DND-41 (cell line): ENCODE results near the gene GPC1.

ENCODE experiments used
- ATAC-seq: fragments of 200-7000 bp; cut with Tn5 transposase; 3 replicates; pipeline ENCODE4 v1.9.1; 2021; ENCODE audit warnings: low read depth; ENCODE audit not compliant: insufficient read depth
- DNase-seq: peaks from one replicate; pipeline ENCODE4 v3.0.0-alpha.2; 2020
- H2AFZ ChIP-seq: 2 replicates; pipeline ENCODE4 v1.6.0; 2012; ENCODE audit warnings: low read depth, low read length
- H3K27ac ChIP-seq: 2 replicates; pipeline ENCODE4 v1.5.1; 2012; ENCODE audit warnings: low read length, inconsistent platforms
- H3K27me3 ChIP-seq: fragments of 200-600 bp; sonication (generic); 2 replicates; pipeline ENCODE4 v1.6.0; 2012; ENCODE audit warnings: low read length, mild to moderate bottlenecking, inconsistent platforms; ENCODE audit not compliant: insufficient read depth, poor library complexity
- H3K36me3 ChIP-seq: 2 replicates; pipeline ENCODE4 v1.5.1; 2012; ENCODE audit warnings: low read length, inconsistent platforms; ENCODE audit not compliant: insufficient read depth
- H3K4me1 ChIP-seq: 2 replicates; pipeline ENCODE4 v1.5.1; 2012; ENCODE audit warnings: mild to moderate bottlenecking, low read length; ENCODE audit not compliant: insufficient read depth
- H3K4me2 ChIP-seq: 2 replicates; pipeline ENCODE4 v1.6.0; 2012; ENCODE audit warnings: mild to moderate bottlenecking, moderate library complexity, low read length, inconsistent platforms; ENCODE audit not compliant: insufficient read depth
- H3K4me3 ChIP-seq, 2 experiments: fragments of 200-600 bp in 1 of 2; shearing (Covaris generic) in 1 of 2; 2 replicates each; pipeline ENCODE4 v1.5.1; 2012 to 2016; ENCODE audit warnings: inconsistent platforms in 2 of 2, low read length in 2 of 2, mild to moderate bottlenecking in 2 of 2, low read depth in 1 of 2, moderate library complexity in 1 of 2
- H3K79me2 ChIP-seq: 2 replicates; pipeline ENCODE4 v1.6.0; 2012; ENCODE audit warnings: low read length, inconsistent platforms; ENCODE audit not compliant: insufficient read depth
- H3K9ac ChIP-seq: 2 replicates; pipeline ENCODE4 v1.6.0; 2012; ENCODE audit warnings: low read depth, mild to moderate bottlenecking, inconsistent platforms, low read length, moderate library complexity
- H3K9me3 ChIP-seq: 2 replicates; pipeline ENCODE4 v1.5.1; 2012; ENCODE audit warnings: low read length, moderate library complexity, mild to moderate bottlenecking, inconsistent platforms; ENCODE audit not compliant: insufficient read depth, severe bottlenecking
- H4K20me1 ChIP-seq: 2 replicates; pipeline ENCODE4 v1.6.0; 2012; ENCODE audit warnings: low read length; ENCODE audit not compliant: insufficient read depth
- CTCF ChIP-seq: IDR thresholded peaks from 2 replicates; pipeline ENCODE4 v1.5.1; 2012; ENCODE audit warnings: borderline replicate concordance, low read length, moderate library complexity, mild to moderate bottlenecking; ENCODE audit not compliant: poor library complexity, severe bottlenecking; ENCODE audit errors: extremely low read depth
- EZH2 ChIP-seq: IDR thresholded peaks from 3 replicates; pipeline ENCODE4 v1.6.1; 2012; ENCODE audit warnings: borderline replicate concordance, low read depth, mild to moderate bottlenecking, moderate library complexity, low read length, inconsistent platforms; ENCODE audit not compliant: severe bottlenecking

The GPC1 gene

GRCh38 chr2:240440251-240440650 is 4.8 kb downstream of the GPC1 start:
- no peaks in the 10 kb centered on the region for H3K4me1 ChIP-seq
- DNase-seq = no peak
- no peaks in the 10 kb centered on the region for H3K27me3 ChIP-seq
- H3K36me3 ChIP-seq = no peaks in the 10 kb centered on the region
- no peak overlapping the region for H3K27ac ChIP-seq
- no peak for TF ChIP-seq CTCF
- TF ChIP-seq EZH2 = no peak
- H3K4me3 ChIP-seq = no peak overlapping the region
- no peaks in the 10 kb centered on the region; the same call in none of the 2 replicates for H4K20me1 ChIP-seq
- no peak overlapping the region for H3K4me2 ChIP-seq
- no peaks in the 10 kb centered on the region for H3K79me2 ChIP-seq
- no peaks in the 10 kb centered on the region for H3K9me3 ChIP-seq
- no peak overlapping the region for H3K9ac ChIP-seq
- no peak for ATAC-seq
- H2AFZ ChIP-seq = no peak overlapping the region

DNA sequence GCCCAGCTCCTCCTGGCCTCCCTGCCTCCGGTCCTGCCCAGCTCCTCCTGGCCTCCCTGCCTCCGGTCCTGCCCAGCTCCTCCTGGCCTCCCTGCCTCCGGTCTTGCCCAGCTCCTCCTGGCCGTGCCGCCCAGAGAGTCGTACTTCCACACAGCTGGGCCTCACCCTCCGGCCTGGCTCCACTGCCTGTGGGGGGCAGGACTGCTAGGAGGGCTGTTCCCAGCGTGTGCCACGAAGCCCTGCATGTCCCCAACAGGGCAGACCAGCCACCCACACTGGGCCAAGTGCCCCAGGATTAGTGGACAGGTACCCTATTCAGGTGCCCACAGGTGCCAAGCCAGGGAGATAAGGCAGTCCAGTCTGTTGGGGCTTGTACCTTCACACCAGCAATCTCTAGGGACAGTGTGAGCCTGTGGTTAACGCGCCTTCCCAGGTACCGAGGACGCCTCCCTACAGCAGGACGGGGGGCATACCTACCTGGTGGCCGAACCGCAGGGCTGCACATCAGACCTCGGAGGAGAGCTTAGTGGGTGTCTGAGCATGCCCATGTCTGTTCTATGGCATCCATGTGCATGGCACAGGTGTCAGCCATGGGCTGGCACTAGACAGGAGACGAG is 5.3 kb downstream of the GPC1 start:
- TF ChIP-seq CTCF (no peak), EZH2 (no peak)
- Histone ChIP-seq H4K20me1 (no peaks in the 10 kb centered on the region; the same call in none of the 2 replicates), H3K9me3 (no peaks in the 10 kb centered on the region), H3K36me3 (no peaks in the 10 kb centered on the region), H3K9ac (no peak overlapping the region), H3K27ac (no peak overlapping the region), H2AFZ (no peak overlapping the region), H3K27me3 (no peaks in the 10 kb centered on the region), H3K4me1 (no peaks in the 10 kb centered on the region), H3K79me2 (no peaks in the 10 kb centered on the region), H3K4me3 (no peak overlapping the region), H3K4me2 (no peak overlapping the region)
- ATAC-seq (no peak), DNase-seq (no peak)

DNA sequence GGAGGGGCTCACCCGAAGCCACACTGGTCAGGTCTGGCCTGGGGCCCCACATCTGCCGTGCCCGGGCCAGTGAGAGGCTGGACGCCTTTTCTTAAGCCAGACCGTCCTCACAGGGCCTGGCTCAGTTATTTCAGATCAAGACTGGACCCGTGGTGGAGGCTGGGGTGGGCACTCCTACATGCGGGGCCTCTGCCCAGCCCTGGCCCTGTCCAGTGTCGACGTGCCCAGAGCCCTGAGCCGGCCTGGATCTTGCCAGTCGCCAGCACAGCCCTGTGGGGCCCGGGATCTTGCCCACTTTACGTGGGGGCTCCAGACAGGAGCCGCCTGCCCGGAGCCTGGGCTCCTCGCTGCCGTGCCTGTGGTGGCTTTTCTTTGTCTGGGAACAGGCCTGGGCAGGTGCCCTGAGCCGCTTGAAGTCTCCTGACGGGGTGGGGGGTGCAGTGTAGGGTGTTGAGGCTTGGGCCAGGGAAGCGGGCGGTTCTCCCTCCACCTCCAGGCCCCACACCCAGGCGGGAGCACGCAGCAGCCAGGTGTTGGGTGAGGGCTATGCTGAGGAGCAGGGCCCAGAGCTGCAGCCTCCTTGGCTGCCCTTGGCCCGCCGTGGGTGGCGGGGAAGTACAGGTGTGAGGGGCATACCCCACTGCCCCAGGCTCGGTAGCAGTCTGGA is 6.0 kb downstream of the GPC1 start:
- Histone ChIP-seq H3K27me3 (no peaks in the 10 kb centered on the region), H3K9me3 (no peaks in the 10 kb centered on the region), H3K27ac (no peak overlapping the region), H4K20me1 (no peaks in the 10 kb centered on the region; the same call in none of the 2 replicates), H3K4me3 (no peak overlapping the region), H3K4me1 (no peaks in the 10 kb centered on the region), H3K79me2 (no peaks in the 10 kb centered on the region), H2AFZ (no peak overlapping the region), H3K36me3 (no peaks in the 10 kb centered on the region), H3K4me2 (no peak overlapping the region), H3K9ac (no peak overlapping the region)
- no peak for TF ChIP-seq EZH2
- no peak for TF ChIP-seq CTCF
- DNase-seq = no peak
- ATAC-seq = no peak
